ENCODE data around the gene TRAPPC8. TPM values are rescaled to one million over a fixed set of nuclear protein-coding genes. Genes with fewer than 3 reads are reported as not detected.
"Not testable (repeated sequence)": the region's sequence is repeated elsewhere in the genome, so short reads cannot be mapped to it uniquely, and the experiment has no call there.

Gene TRAPPC8
- total RNA-seq, 2 donors from 2014 or later, result 43.1 to 49.2 TPM

DNA sequence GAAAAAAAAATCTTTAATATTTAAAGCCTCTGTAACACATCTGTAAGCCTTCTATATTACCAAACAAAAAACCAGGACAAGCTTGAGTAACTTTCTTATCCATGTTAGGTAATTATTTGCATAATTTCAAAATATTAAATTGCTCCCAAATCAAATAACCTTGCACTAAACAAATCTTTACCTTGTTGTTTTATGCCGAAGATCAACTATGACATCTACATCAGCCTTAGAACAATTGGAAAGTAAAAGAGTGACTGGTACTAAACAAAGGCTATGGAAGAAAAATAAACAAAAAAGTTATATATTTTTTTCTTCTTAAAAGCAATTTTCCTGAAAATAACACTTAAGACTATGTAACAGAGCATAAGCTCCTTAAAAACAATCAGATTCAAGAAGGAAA is 111.0 kb downstream of the TRAPPC8 start:
- Histone ChIP-seq H3K9me3 (no peaks in the 10 kb centered on the region), H3K4me1 (no peaks in the 10 kb centered on the region), H3K27ac (no peak overlapping the region), H3K4me3 (no peak overlapping the region), H3K36me3 (no peaks in the 10 kb centered on the region), H3K9ac (ENCODE audit: low read depth in 2 of 2, low read length in 2 of 2) (no peak overlapping the region), H3K27me3 (no peaks in the 10 kb centered on the region)
- DNase-seq, result no peak
- TF ChIP-seq, protein P1, sequence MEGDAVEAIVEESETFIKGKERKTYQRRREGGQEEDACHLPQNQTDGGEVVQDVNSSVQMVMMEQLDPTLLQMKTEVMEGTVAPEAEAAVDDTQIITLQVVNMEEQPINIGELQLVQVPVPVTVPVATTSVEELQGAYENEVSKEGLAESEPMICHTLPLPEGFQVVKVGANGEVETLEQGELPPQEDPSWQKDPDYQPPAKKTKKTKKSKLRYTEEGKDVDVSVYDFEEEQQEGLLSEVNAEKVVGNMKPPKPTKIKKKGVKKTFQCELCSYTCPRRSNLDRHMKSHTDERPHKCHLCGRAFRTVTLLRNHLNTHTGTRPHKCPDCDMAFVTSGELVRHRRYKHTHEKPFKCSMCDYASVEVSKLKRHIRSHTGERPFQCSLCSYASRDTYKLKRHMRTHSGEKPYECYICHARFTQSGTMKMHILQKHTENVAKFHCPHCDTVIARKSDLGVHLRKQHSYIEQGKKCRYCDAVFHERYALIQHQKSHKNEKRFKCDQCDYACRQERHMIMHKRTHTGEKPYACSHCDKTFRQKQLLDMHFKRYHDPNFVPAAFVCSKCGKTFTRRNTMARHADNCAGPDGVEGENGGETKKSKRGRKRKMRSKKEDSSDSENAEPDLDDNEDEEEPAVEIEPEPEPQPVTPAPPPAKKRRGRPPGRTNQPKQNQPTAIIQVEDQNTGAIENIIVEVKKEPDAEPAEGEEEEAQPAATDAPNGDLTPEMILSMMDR (IDR thresholded peaks at IDR 0.05), result no peak
- intact Hi-C loops (cut with DNase I), result no loop called here

DNA sequence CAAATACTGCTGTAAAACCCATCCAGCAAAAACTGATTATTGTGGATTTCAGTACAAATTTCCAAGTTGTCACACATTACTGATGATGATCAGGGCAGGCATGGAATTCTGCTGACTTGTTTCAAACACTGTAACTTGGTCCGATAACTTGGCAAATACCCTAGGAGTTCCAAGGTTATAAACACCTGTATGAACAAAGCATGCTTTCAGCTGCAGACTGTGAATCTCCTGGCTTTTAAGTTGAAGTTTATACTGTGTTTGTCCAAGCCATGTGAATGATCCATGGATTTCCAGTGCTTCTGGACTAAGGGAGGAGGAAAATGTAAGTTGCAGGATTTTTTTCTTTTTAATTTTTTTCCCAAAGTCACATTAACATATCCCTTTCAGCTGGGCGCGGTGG is 112.2 kb downstream of the TRAPPC8 start:
- no peaks in the 10 kb centered on the region for H3K36me3 ChIP-seq
- H3K9ac ChIP-seq (ENCODE audit: low read depth in 2 of 2, low read length in 2 of 2), result no peak overlapping the region
- TF ChIP-seq, protein P1 (IDR thresholded peaks at IDR 0.05), result no peak
- no peaks in the 10 kb centered on the region for H3K9me3 ChIP-seq
- H3K4me1 ChIP-seq, result no peaks in the 10 kb centered on the region
- no peak overlapping the region for H3K4me3 ChIP-seq
- no peaks in the 10 kb centered on the region for H3K27me3 ChIP-seq
- intact Hi-C loops (cut with DNase I), result no loop called here
- no peak for DNase-seq
- no peak overlapping the region for H3K27ac ChIP-seq

DNA sequence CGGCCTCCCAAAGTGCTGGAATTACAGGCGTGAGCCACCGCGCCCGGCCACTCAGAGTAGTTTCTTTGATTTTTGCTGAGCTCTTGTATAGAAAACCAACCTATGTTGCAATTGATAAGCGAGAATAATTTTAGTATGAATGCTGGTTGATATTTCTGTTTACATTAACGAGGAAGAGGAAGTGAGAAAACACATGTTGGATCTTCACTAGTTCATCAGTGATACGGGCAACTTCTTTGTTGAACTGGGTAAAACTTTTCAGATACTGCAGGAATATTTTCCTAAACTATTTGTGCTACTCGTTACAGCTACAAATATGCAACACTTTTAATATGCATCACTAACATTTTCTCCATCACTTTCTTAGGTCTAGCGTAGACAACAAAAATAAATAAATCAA is 114.3 kb downstream of the TRAPPC8 start:
- TF ChIP-seq, protein P1 (IDR thresholded peaks at IDR 0.05), result no peak
- Histone ChIP-seq H3K27me3 (no peaks in the 10 kb centered on the region), H3K4me3 (no peak overlapping the region), H3K27ac (no peak overlapping the region), H3K4me1 (no peaks in the 10 kb centered on the region), H3K36me3 (no peaks in the 10 kb centered on the region), H3K9me3 (no peaks in the 10 kb centered on the region), H3K9ac (ENCODE audit: low read depth in 2 of 2, low read length in 2 of 2) (no peak overlapping the region)
- no peak for DNase-seq
- intact Hi-C loops (cut with DNase I), result no loop called here

DNA sequence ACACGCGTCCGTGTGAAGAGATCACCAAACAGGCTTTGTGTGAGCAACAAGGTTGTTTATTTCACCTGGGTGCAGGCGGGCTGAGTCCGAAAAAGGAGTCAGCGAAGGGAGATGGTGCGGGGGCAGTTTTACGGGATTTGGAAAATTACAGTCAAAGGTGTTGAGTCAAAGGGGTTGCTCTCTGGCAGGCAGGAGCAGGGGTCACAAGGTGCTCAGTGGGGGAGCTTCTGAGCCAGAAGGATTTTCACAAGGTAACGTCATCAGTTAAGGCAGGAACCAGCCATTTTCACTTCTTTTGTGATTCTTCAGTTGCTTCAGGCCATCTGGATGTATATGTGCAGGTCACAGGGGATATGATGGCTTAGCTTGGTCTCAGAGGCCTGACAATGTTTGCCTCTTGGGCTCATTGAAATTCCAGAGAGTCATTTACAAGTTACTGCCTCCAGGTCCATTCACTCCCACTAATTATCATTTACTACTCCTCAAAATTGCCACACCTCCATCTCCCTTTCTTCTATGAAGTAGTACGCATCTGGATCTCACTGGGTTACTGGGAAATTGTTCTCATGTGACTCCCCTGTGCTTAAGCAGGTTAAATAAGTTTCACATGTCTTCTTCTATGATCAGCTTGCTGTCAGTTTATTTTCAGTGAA is 116.1 kb downstream of the TRAPPC8 start:
- not testable (repeated sequence) for H3K4me3 ChIP-seq

DNA sequence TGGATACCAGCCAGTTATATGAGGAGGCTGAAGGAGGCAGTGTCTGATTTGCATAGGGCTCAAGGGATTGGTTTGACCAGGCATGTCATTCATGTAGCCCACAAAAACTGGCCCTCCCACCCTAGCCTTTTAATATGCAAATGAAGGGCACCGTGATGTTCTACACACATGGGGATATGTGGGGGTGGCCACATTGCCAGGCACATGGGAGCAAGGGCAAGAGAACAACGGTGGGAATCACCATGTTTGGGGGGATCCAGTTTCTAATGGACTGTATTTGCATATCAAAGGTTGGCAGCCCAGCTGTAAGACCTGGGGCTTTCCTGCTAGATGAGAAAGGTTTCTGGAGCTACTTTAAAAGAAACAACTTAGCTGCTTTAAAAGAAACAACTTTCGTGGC is 117.2 kb downstream of the TRAPPC8 start:
- DNase-seq, result no peak
- TF ChIP-seq, protein P1 (IDR thresholded peaks at IDR 0.05), result no peak
- no peaks in the 10 kb centered on the region for H3K9me3 ChIP-seq
- no peaks in the 10 kb centered on the region for H3K4me1 ChIP-seq
- no peak overlapping the region for H3K27ac ChIP-seq
- no peak overlapping the region for H3K9ac ChIP-seq (ENCODE audit: low read depth in 2 of 2, low read length in 2 of 2)
- intact Hi-C loops (cut with DNase I), result no loop called here
- no peaks in the 10 kb centered on the region for H3K36me3 ChIP-seq
- no peak overlapping the region for H3K4me3 ChIP-seq
- H3K27me3 ChIP-seq, result no peaks in the 10 kb centered on the region

More for the DNA sequence above, 116.1 kb downstream of the TRAPPC8 start:
- H3K4me1 ChIP-seq; H3K9me3 ChIP-seq; DNase-seq; H3K27me3 ChIP-seq; H3K27ac ChIP-seq; H3K9ac ChIP-seq (ENCODE audit: low read depth in 2 of 2, low read length in 2 of 2); intact Hi-C loops (cut with DNase I); H3K36me3 ChIP-seq: not testable (repeated sequence)

DNA sequence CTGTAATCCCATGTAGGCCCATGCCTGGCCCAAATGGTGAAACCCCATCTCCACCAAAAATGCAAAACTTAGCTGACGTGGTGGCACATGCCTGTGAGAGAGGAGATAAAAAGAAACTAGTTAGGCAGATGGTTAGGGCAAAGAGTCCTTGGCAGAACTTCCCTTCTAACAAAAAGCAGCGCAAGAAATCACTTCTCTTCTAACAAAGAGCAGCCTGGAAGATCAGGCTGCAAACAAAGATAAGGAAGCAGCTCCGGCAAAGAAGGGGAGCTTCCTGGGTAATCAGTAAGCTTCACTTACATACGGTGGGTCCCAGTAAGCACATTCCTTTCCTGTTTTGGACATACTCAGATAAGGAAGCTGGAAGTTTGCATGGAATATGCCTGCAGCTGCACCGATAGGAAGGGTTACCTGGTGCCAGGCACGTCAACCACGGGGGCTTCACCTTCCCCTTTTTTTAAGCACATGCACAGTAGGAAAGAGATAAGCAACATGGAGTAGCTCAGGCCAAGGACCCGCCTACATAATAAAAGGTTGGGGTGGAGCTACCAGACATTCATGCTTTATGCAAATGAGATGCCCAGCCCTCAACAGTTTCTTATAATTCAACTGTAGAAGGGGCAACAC is 121.3 kb downstream of the TRAPPC8 start:
- Histone ChIP-seq H3K27ac (no peak overlapping the region), H3K9me3 (no peaks in the 10 kb centered on the region), H3K27me3 (no peaks in the 10 kb centered on the region), H3K9ac (ENCODE audit: low read depth in 2 of 2, low read length in 2 of 2) (no peak overlapping the region), H3K4me1 (no peaks in the 10 kb centered on the region), H3K4me3 (no peak overlapping the region), H3K36me3 (no peaks in the 10 kb centered on the region)
- TF ChIP-seq, protein P1 (IDR thresholded peaks at IDR 0.05), result no peak
- intact Hi-C loops (cut with DNase I), result no loop called here
- DNase-seq, result no peak
